T-helper 2 cell treated with Interferon-gamma antibody and Interleukin-4, amounts not matched to agents 5 μg/mL and 100 μg/mL, for 36 hours (primary cell): Measurements from ENCODE around the gene SEMA3F.

ENCODE experiments used
- DNase-seq: peaks from one replicate; pipeline ENCODE4 v3.0.0; 2021; ENCODE audit warnings: low spot score
- H3K27ac Mint-ChIP-seq: one replicate; pipeline ENCODE4 v1.8.0; 2021; ENCODE audit warnings: mild to moderate bottlenecking, mixed read lengths
- H3K27me3 Mint-ChIP-seq: one replicate; pipeline ENCODE4 v1.8.0; 2021; ENCODE audit warnings: low read depth, mixed read lengths
- H3K36me3 Mint-ChIP-seq: one replicate; pipeline ENCODE4 v1.8.0; 2021; ENCODE audit warnings: low read depth, mixed read lengths
- H3K4me1 Mint-ChIP-seq: one replicate; pipeline ENCODE4 v1.8.0; 2021; ENCODE audit warnings: low read depth, mixed read lengths
- H3K4me3 Mint-ChIP-seq: one replicate; pipeline ENCODE4 v1.8.0; 2022; ENCODE audit warnings: mild to moderate bottlenecking, moderate library complexity, mixed read lengths
- H3K9me3 Mint-ChIP-seq: one replicate; pipeline ENCODE4 v1.8.0; 2021; ENCODE audit warnings: mixed read lengths

Gene SEMA3F

GRCh38 chr3:50156549-50157493 lies 1.7 kb downstream of the SEMA3F start:
- H3K4me1 Mint-ChIP-seq: peaks cover 5% of the 10 kb centered on the region
- H3K36me3 Mint-ChIP-seq: no peaks in the 10 kb centered on the region
- peaks cover 35% of the 10 kb centered on the region for H3K27me3 Mint-ChIP-seq
- no peaks in the 10 kb centered on the region for H3K9me3 Mint-ChIP-seq
- no peak overlapping the region for H3K4me3 Mint-ChIP-seq
- H3K27ac Mint-ChIP-seq: no peak overlapping the region
- DNase-seq: no peak

- DNase-seq: no peak
- no peak overlapping the region for H3K4me3 Mint-ChIP-seq
- H3K36me3 Mint-ChIP-seq: no peaks in the 10 kb centered on the region
- H3K9me3 Mint-ChIP-seq: no peaks in the 10 kb centered on the region
- peaks cover 5% of the 10 kb centered on the region for H3K4me1 Mint-ChIP-seq
- peaks cover 32% of the 10 kb centered on the region for H3K27me3 Mint-ChIP-seq
- no peak overlapping the region for H3K27ac Mint-ChIP-seq
These were observed 2.9 kb downstream of the SEMA3F start for GRCh38 chr3:50157827-50158529.

- DNase-seq: no peak
- H3K27ac Mint-ChIP-seq: no peak overlapping the region
- H3K4me1 Mint-ChIP-seq: peaks cover 5% of the 10 kb centered on the region
- H3K9me3 Mint-ChIP-seq: no peaks in the 10 kb centered on the region
- H3K4me3 Mint-ChIP-seq: no peak overlapping the region
- H3K36me3 Mint-ChIP-seq: no peaks in the 10 kb centered on the region
- peaks cover 25% of the 10 kb centered on the region for H3K27me3 Mint-ChIP-seq
These were observed 3.5 kb downstream of the SEMA3F start for GRCh38 chr3:50158530-50159146.

- H3K27ac Mint-ChIP-seq: no peak overlapping the region
- peaks cover 2% of the 10 kb centered on the region for H3K4me1 Mint-ChIP-seq
- H3K27me3 Mint-ChIP-seq: peaks cover 21% of the 10 kb centered on the region
- no peaks in the 10 kb centered on the region for H3K36me3 Mint-ChIP-seq
- DNase-seq: no peak
- H3K9me3 Mint-ChIP-seq: no peaks in the 10 kb centered on the region
- H3K4me3 Mint-ChIP-seq: no peak overlapping the region
These were observed 5.4 kb downstream of the SEMA3F start for GRCh38 chr3:50160561-50160983.

- DNase-seq: no peak
- Mint-ChIP-seq H3K36me3 (no peaks in the 10 kb centered on the region), H3K27me3 (peaks cover 13% of the 10 kb centered on the region), H3K9me3 (no peaks in the 10 kb centered on the region), H3K4me1 (no peaks in the 10 kb centered on the region), H3K27ac (no peak overlapping the region), H3K4me3 (no peak overlapping the region)
These were observed 6.2 kb downstream of the SEMA3F start for GRCh38 chr3:50161320-50161719.

GRCh38 chr3:50162034-50162883 lies 7.1 kb downstream of the SEMA3F start:
- H3K27me3 Mint-ChIP-seq: peaks cover 10% of the 10 kb centered on the region
- no peak for DNase-seq
- no peak overlapping the region for H3K27ac Mint-ChIP-seq
- H3K4me3 Mint-ChIP-seq: no peak overlapping the region
- no peaks in the 10 kb centered on the region for H3K9me3 Mint-ChIP-seq
- no peaks in the 10 kb centered on the region for H3K36me3 Mint-ChIP-seq
- H3K4me1 Mint-ChIP-seq: no peaks in the 10 kb centered on the region

- Mint-ChIP-seq H3K27ac (no peak overlapping the region), H3K9me3 (no peaks in the 10 kb centered on the region), H3K4me1 (no peaks in the 10 kb centered on the region), H3K36me3 (no peaks in the 10 kb centered on the region), H3K27me3 (peaks cover 3% of the 10 kb centered on the region), H3K4me3 (no peak overlapping the region)
- no peak for DNase-seq
These were observed 8.7 kb downstream of the SEMA3F start for GRCh38 chr3:50163572-50164455.

- no peak for DNase-seq
- Mint-ChIP-seq H3K9me3 (no peaks in the 10 kb centered on the region), H3K4me1 (no peaks in the 10 kb centered on the region), H3K36me3 (no peaks in the 10 kb centered on the region), H3K4me3 (no peak overlapping the region), H3K27ac (no peak overlapping the region), H3K27me3 (peaks cover 3% of the 10 kb centered on the region)
These were observed 9.4 kb downstream of the SEMA3F start for GRCh38 chr3:50164481-50164880.

GRCh38 chr3:50164984-50165909 lies 10.1 kb downstream of the SEMA3F start:
- H3K4me1 Mint-ChIP-seq: no peaks in the 10 kb centered on the region
- H3K27ac Mint-ChIP-seq: no peak overlapping the region
- no peak for DNase-seq
- H3K9me3 Mint-ChIP-seq: no peaks in the 10 kb centered on the region
- H3K36me3 Mint-ChIP-seq: no peaks in the 10 kb centered on the region
- peaks cover 3% of the 10 kb centered on the region for H3K27me3 Mint-ChIP-seq
- no peak overlapping the region for H3K4me3 Mint-ChIP-seq

- DNase-seq: no peak
- H3K4me1 Mint-ChIP-seq: no peaks in the 10 kb centered on the region
- H3K27me3 Mint-ChIP-seq: peaks cover 3% of the 10 kb centered on the region
- no peaks in the 10 kb centered on the region for H3K36me3 Mint-ChIP-seq
- no peak overlapping the region for H3K27ac Mint-ChIP-seq
- no peaks in the 10 kb centered on the region for H3K9me3 Mint-ChIP-seq
- no peak overlapping the region for H3K4me3 Mint-ChIP-seq
These were observed 10.9 kb downstream of the SEMA3F start for GRCh38 chr3:50165910-50166538.

GRCh38 chr3:50166620-50167019 lies 11.5 kb downstream of the SEMA3F start:
- Mint-ChIP-seq H3K4me3 (no peak overlapping the region), H3K27ac (no peak overlapping the region), H3K27me3 (peaks cover 3% of the 10 kb centered on the region), H3K36me3 (no peaks in the 10 kb centered on the region), H3K4me1 (no peaks in the 10 kb centered on the region), H3K9me3 (no peaks in the 10 kb centered on the region)
- no peak for DNase-seq
